Rectal smooth muscle tissue (tissue), 1 donor: Measurements from ENCODE around the gene PFKFB1.
"Not testable (repeated sequence)": the region's sequence is repeated elsewhere in the genome, so short reads cannot be mapped to it uniquely, and the experiment has no call there.

Experiments used
- H3K27ac ChIP-seq: one replicate; pipeline ENCODE4 v1.7.0; 2013; ENCODE audit warnings: low read depth, low read length, inconsistent platforms
- H3K27me3 ChIP-seq: one replicate; pipeline ENCODE4 v1.7.0; 2013; ENCODE audit warnings: low read length; ENCODE audit not compliant: control insufficient read depth, insufficient read depth
- H3K36me3 ChIP-seq: one replicate; pipeline ENCODE4 v1.7.0; 2013; ENCODE audit warnings: low read length; ENCODE audit not compliant: control insufficient read depth, insufficient read depth
- H3K4me1 ChIP-seq: one replicate; pipeline ENCODE4 v1.7.0; 2013; ENCODE audit warnings: low read length; ENCODE audit not compliant: control insufficient read depth, insufficient read depth
- H3K4me3 ChIP-seq: one replicate; pipeline ENCODE4 v1.7.0; 2013; ENCODE audit warnings: low read length
- H3K9ac ChIP-seq: one replicate; pipeline ENCODE4 v1.7.0; 2013; ENCODE audit warnings: low read length

Gene PFKFB1

DNA sequence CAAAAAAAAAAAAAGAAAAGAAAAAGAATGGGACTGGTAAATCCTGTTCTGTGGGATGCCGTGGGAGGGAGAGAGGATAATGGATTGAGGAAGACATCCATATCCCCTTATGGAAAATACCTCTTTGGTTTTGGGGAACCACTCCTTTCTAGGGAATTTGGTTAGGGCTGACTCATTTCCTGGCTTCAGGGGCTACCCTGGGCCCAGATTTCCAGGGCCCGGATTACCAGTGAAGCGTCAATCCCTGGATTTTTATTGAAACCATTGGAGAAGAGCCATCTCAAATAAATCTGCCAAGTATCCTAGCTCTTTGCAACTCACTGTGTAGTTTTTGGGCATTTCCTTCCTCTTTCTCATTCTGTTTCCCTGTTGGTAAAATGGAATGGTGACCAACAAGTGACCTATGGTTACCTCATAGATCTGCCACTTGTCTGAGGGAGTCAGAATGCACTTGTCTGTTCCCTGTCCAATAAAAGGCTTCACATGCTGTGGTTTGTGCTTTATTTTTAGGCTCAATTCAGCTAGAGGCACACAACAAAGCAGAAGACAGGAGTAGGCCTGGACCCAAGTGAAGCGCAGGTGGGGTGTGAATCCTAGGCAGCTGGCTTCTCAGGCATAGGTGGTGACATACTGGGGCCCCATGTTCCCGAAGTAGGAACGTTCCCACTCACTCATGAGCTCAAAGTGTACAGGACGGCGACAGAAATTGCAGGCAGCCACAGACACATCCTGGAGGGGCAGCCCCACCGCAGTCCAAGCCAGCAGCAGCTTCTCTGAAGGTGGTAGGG lies 14.8 kb upstream of the PFKFB1 start:
- H3K27me3 ChIP-seq, result no peaks in the 10 kb centered on the region
- H3K27ac ChIP-seq, result no peak overlapping the region
- no peaks in the 10 kb centered on the region for H3K36me3 ChIP-seq
- H3K4me3 ChIP-seq, result no peak overlapping the region
- no peak overlapping the region for H3K9ac ChIP-seq
- no peaks in the 10 kb centered on the region for H3K4me1 ChIP-seq

DNA sequence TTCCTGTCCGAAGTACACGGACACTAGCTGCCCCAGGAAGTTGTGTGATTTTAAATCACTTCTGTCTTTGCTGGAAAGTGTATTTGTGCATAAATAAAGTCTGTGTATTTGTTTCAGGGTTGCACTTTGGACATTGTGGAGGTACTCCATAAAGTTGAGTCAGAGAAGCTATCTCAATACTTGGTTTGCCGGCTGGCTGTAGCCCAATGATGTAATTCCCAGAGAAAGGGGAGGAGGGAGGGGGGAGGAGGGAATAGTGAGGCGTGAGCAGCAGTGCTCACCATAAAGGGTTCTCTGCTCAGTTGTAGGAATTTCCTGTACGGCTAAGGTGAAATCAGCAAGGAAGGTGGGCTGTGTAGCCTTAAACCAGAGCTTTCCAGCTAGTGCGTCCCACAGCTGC lies 13.7 kb upstream of the PFKFB1 start:
- Histone ChIP-seq H3K27ac (no peak overlapping the region), H3K4me3 (no peak overlapping the region), H3K36me3 (no peaks in the 10 kb centered on the region), H3K4me1 (no peaks in the 10 kb centered on the region), H3K9ac (no peak overlapping the region), H3K27me3 (no peaks in the 10 kb centered on the region)

DNA sequence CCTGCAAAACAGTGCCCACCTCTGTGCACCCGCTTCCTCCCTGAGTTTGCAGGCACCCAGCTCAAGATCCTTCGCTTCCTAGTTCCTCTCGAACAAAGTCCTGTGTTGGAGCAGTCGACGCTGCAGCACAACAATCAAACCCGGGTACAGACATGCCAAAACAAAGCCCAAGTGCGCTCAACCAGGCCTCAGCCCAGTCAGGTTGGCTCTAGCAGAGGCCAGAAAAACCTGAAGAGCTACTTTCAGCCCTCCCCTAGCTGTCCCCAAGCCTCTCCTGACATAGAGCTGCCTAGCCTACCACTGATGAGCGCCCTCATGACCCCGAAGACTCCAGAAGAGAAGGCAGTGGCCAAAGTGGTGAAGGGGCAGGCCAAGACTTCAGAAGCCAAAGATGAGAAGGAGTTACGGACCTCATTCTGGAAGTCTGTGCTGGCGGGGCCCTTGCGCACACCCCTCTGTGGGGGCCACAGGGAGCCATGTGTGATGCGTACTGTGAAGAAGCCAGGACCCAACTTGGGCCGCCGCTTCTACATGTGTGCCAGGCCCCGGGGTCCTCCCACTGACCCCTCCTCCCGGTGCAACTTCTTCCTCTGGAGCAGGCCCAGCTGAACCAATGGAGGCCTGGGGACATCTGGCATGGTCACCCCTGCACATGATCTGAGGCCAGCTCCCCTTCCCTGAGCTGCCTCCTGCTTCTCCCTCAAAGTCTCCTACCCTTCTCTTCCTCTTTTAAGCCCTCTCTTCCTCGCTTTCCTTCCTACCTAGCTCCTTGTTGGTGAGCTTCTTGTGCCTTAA lies 13.0 kb upstream of the PFKFB1 start:
- Histone ChIP-seq H3K9ac (no peak overlapping the region), H3K27ac (no peak overlapping the region), H3K4me1 (no peaks in the 10 kb centered on the region)

DNA sequence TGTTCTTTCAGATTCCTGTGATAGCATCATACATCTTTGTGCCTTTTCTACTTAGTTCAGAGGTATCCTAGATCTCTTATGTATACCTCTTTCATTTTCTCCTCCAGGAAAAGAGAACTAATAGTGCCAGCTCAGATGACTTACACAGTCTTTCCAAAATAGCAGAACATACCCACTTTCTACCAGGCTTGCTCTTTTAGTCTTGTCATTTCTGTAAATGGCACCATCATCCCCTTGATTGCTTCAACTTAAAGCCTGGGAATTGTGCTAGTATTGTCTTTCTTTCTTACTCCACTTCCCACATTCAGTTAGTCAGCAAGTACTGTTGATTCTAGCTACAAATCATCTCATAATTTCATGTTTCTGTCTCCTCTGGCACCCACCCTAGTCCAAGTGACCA lies 11.3 kb upstream of the PFKFB1 start:
- Histone ChIP-seq H3K9ac (no peak overlapping the region), H3K36me3 (no peaks in the 10 kb centered on the region), H3K27ac (no peak overlapping the region), H3K4me3 (no peak overlapping the region), H3K4me1 (no peaks in the 10 kb centered on the region), H3K27me3 (no peaks in the 10 kb centered on the region)

More for the DNA sequence above, 13.0 kb upstream of the PFKFB1 start:
- no peaks in the 10 kb centered on the region for H3K36me3 ChIP-seq
- H3K4me3 ChIP-seq, result no peak overlapping the region
- H3K27me3 ChIP-seq, result no peaks in the 10 kb centered on the region

DNA sequence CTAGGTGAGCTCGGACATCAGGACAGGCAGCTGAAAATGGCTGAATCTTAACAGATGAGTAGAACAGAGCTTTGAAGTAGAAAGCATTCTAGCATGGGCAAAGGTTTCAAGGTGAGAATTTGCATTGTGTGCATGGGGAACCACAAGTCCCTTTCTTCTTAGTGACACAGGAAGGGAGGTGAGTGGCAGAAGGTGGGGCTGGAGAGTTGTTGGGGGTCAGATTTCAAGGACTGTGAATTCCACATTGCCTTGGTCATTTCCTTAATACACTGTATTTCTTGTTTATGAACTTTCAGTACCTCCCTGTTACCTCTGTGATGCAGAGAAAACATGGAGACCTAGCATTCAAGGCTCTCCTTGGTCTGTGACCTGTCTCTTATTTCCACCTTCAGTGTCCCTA lies 10.2 kb upstream of the PFKFB1 start:
- H3K9ac ChIP-seq, result no peak overlapping the region
- no peak overlapping the region for H3K27ac ChIP-seq
- H3K27me3 ChIP-seq, result no peaks in the 10 kb centered on the region
- H3K36me3 ChIP-seq, result no peaks in the 10 kb centered on the region
- H3K4me1 ChIP-seq, result no peaks in the 10 kb centered on the region
- H3K4me3 ChIP-seq, result no peak overlapping the region

DNA sequence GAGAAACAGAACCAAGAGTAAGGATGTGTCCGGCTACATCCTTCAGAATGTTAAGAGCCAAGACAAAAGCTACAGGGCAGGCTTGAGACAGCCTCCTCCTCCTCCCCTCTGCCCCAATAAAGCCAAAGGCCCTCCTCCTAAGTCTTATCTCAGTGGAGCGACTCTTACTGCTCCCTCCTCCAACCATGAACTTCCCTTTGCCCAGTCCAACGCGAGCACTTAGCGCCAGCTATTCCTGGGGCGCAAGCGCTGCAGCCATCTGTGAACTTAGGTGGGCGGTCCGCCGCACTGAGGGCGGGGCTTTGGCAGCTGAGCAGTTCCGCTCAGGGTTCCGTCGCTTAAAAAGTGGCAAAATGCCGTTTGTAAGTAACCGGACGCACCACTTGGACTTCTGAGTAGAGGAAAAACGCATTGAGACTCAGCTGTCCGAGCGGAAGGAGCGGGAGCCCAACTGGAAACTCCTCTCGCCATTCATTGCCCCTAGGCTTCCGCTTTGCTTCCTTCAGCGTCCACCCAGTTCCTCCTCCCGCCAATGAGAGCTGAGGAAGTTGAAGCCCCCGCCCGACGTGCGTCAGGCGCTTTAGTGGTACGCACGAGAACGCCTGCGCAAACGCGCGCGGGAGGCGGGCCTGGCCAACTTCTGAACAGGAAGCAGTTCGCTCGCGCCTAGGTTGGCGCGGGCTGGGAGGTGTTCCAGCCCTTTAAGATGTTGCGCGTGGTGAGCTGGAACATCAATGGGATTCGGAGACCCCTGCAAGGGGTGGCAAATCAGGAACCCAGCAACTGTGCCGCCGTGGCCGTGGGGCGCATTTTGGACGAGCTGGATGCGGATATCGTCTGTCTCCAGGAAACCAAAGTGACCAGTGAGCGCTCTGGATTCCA lies 6.0 kb upstream of the PFKFB1 start, which contains the start of gene APEX2:
Gene APEX2 (plus strand): TSS at position 647 of the 882 bp plus-strand sequence. CDS start 60 bp downstream, at position 707.
- Histone ChIP-seq H3K9ac (peak within 1 kb of the TSS; percentile 59), H3K36me3 (no peaks in the 10 kb centered on the region), H3K4me1 (no peaks in the 10 kb centered on the region), H3K27ac (peak within 1 kb of the TSS; percentile 78), H3K4me3 (peak within 1 kb of the TSS; percentile 82), H3K27me3 (no peaks in the 10 kb centered on the region)

DNA sequence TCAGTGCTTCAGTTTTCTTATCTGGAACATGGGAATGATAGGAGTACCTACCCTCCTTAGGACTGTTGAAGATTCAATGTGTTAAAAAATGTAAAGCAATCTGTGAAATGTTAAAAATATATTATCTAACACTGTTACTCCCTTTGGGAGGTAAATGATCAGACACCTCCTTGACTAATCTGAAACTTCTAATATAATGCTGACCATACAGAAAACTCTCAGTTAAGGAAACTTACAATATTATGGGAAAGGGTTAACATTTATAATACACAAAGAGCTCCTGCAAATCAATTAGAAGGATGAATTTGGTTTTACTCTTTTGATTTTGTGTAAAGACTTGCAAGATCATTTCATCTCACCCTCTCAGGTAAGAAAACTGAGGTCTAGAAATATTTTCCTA lies 1.6 kb upstream of the PFKFB1 start:
- no peak overlapping the region for H3K27ac ChIP-seq
- H3K9ac ChIP-seq, result no peak overlapping the region
- no peak overlapping the region for H3K4me3 ChIP-seq
- no peaks in the 10 kb centered on the region for H3K36me3 ChIP-seq
- H3K4me1 ChIP-seq, result no peaks in the 10 kb centered on the region
- H3K27me3 ChIP-seq, result no peaks in the 10 kb centered on the region

DNA sequence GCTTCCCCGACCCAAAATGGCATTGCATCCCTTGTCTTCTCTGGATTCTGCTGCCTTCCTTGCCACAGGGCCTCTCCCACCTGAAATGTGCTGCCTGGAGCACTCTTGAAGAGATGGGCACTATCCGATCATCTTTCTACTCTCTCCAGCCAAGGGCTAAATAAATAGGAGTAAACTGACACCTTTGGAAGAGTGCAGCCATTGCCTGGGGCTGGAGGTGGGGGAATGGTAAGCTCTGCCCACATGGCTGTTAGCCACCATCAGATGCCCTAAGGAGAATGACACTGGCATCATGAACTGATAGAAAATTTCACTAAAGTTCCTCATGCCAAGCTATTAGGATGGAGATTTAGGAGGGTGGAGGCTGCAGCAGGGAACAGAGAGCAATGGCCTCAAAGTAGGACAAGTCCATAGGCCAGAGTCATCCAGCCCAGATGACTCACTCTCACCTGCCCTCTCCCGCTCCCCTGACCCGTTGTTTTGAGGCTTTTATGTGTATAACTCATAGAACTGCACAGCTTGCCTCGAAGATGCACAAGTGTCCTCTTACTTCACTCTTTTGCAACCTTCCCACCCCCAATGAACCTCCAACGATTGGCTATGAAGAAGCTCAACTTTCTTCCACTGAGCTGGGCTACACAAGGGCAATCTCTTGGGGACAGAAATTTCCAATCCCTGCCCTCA lies 822 bp upstream of the PFKFB1 start:
- Histone ChIP-seq H3K36me3 (no peaks in the 10 kb centered on the region), H3K27ac (no peak overlapping the region), H3K27me3 (no peaks in the 10 kb centered on the region), H3K4me1 (no peaks in the 10 kb centered on the region), H3K9ac (no peak overlapping the region), H3K4me3 (no peak overlapping the region)

DNA sequence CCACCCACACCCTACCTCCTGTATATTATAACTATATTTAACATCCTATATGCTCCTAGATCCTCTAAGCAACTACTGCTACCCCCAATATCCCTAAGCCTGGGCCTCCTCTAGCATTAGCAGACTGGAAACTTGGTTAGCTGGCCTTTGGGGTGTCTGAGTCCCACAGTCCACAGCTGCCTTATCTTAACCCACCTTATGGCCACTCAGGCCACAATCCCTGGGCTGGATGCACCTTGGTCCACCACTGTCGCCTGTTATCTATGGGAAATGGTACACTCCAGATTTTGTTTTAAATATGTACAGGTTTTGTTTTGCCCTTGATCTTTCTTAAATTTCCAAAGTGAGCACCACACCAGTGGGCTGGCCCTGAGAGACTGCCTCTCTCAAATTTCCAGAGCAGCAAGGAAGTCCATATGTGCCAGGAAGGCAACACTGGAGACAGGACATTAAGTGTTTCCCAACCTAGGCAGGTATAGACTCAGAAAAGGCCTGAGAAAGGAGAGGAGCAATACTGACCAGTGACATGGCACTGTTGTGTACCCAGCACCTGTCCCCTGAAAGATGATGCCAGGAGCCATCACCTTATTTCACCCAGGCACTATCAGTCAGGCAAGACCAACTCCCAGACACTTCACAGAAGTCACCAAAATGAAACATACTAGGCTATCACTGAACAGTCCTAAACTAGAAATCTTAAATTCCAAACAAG lies 921 bp downstream of the PFKFB1 start:
- H3K9ac ChIP-seq, result no peak overlapping the region

DNA sequence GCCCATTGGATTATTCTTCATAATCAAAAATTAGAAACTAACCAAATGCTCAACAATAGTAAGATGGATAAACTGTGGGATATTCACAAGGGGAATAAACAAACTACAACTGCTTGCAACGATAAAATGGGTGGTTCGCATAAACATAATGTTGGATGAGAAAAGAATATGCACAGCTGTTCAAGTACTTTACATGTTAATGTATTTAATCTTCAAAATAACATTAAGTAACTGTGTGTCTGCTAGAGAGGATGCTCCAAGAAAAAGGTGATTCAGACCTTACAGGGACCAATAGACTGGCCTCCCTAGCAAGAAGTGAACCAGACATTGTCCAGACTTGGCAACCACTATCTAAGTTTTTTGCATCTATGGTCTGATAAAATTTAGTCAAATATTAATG lies 2.3 kb downstream of the PFKFB1 start:
- no peaks in the 10 kb centered on the region for H3K27me3 ChIP-seq
- no peak overlapping the region for H3K9ac ChIP-seq
- no peak overlapping the region for H3K27ac ChIP-seq
- H3K4me3 ChIP-seq, result no peak overlapping the region
- H3K36me3 ChIP-seq, result no peaks in the 10 kb centered on the region
- no peaks in the 10 kb centered on the region for H3K4me1 ChIP-seq

More for the DNA sequence above, 921 bp downstream of the PFKFB1 start:
- Histone ChIP-seq H3K4me1 (no peaks in the 10 kb centered on the region), H3K36me3 (no peaks in the 10 kb centered on the region), H3K4me3 (no peak overlapping the region), H3K27ac (no peak overlapping the region), H3K27me3 (no peaks in the 10 kb centered on the region)

DNA sequence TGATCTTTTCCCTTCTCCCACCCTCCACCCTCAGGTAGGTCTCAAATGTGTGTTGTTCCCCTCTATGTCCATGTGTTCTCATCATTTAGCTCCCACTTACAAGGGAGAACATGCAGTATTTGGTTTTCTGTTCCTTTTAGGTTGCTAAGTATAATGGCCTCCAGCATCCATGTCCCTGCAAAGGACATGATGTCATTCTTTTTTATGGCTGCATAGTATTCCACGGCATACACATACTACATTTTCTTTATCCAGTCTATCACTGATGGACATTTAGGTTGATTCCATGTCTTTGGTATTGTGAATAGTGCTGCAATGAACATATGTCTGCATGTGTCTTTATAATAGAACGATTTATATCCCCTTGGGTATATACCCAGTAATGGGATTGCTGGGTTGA lies 10.7 kb downstream of the PFKFB1 start:
- not testable (repeated sequence) for H3K27ac ChIP-seq, H3K27me3 ChIP-seq, H3K4me3 ChIP-seq, H3K36me3 ChIP-seq, H3K4me1 ChIP-seq, H3K9ac ChIP-seq
